ENCODE results near the gene SPATA2. TPM values are rescaled to one million over a fixed set of nuclear protein-coding genes. Genes with fewer than 3 reads are reported as not detected.
A peak's percentile ranks its signal among the peaks of the same experiment; 100 is the strongest.
"Not testable (repeated sequence)": the region's sequence is repeated elsewhere in the genome, so short reads cannot be mapped to it uniquely, and the experiment has no call there.

SPATA2 gene
- 10 to 100 TPM; 10.6 to 10.8 TPM for total RNA-seq

- ATAC-seq (replicated peaks in 1 of 2): peak; percentile 87 to 88
Measured at GRCh38 chr20:49915380-49916145, at the start of gene SPATA2. Gene SPATA2, minus strand, starts transcription at chr20:49915529. Its CDS starts 7,039 bp downstream, at chr20:49908490.

GRCh38 chr20:49961413-49961812 lies 46.1 kb upstream of the SPATA2 start:
- peak overlapping the region; percentile 68 for H3K27ac Mint-ChIP-seq
- peaks cover 8% of the 10 kb centered on the region for H3K4me1 Mint-ChIP-seq (ENCODE audit: low read depth)
- peaks cover 0 to 6% of the 10 kb centered on the region in 2 donors for H3K36me3 Mint-ChIP-seq (ENCODE audit: insufficient read depth in 2 of 2)
- no peak overlapping the region for H3K4me3 Mint-ChIP-seq
- H3K9me3 Mint-ChIP-seq: no peaks in the 10 kb centered on the region
- H3K27me3 Mint-ChIP-seq (ENCODE audit: low read depth): no peaks in the 10 kb centered on the region
- ATAC-seq (replicated peaks in 1 of 2) (no peak), DNase-seq (no peak)

More at GRCh38 chr20:49915380-49916145, at the start of gene SPATA2:
- peak; percentile 93 to 95 for DNase-seq
- H3K27me3 Mint-ChIP-seq (ENCODE audit: low read depth): no peaks in the 10 kb centered on the region
- H3K27ac Mint-ChIP-seq: peak within 1 kb of the TSS; percentile 100
- H3K36me3 Mint-ChIP-seq (ENCODE audit: insufficient read depth in 2 of 2): no peaks in the 10 kb centered on the region
- peaks cover 47% of the 10 kb centered on the region for H3K4me1 Mint-ChIP-seq (ENCODE audit: low read depth)
- H3K9me3 Mint-ChIP-seq: no peaks in the 10 kb centered on the region
- H3K4me3 Mint-ChIP-seq: peak within 1 kb of the TSS; percentile 97 to 99

GRCh38 chr20:49957089-49957938 lies 42.0 kb upstream of the SPATA2 start:
- H3K4me1 Mint-ChIP-seq (ENCODE audit: low read depth); H3K27me3 Mint-ChIP-seq (ENCODE audit: low read depth); DNase-seq; H3K9me3 Mint-ChIP-seq; H3K4me3 Mint-ChIP-seq: not testable (repeated sequence)
- peak overlapping the region; percentile 21 for H3K27ac Mint-ChIP-seq
- ATAC-seq (replicated peaks in 1 of 2): peak in 1 of 2 donors; percentile 49
- peaks cover 2 to 18% of the 10 kb centered on the region in 2 donors for H3K36me3 Mint-ChIP-seq (ENCODE audit: insufficient read depth in 2 of 2)

GRCh38 chr20:49956689-49957088 lies 41.4 kb upstream of the SPATA2 start:
- no peak overlapping the region for H3K4me3 Mint-ChIP-seq
- no peaks in the 10 kb centered on the region for H3K9me3 Mint-ChIP-seq
- peaks cover 8% of the 10 kb centered on the region for H3K4me1 Mint-ChIP-seq (ENCODE audit: low read depth)
- DNase-seq (no peak), ATAC-seq (replicated peaks in 1 of 2) (no peak)
- no peak overlapping the region for H3K27ac Mint-ChIP-seq
- H3K27me3 Mint-ChIP-seq (ENCODE audit: low read depth): no peaks in the 10 kb centered on the region
- H3K36me3 Mint-ChIP-seq (ENCODE audit: insufficient read depth in 2 of 2): peaks cover 2 to 17% of the 10 kb centered on the region in 2 donors

- DNase-seq; H3K4me3 Mint-ChIP-seq; H3K27me3 Mint-ChIP-seq (ENCODE audit: low read depth); H3K9me3 Mint-ChIP-seq; H3K27ac Mint-ChIP-seq; ATAC-seq (replicated peaks in 1 of 2): not testable (repeated sequence)
- H3K36me3 Mint-ChIP-seq (ENCODE audit: insufficient read depth in 2 of 2): peaks cover 5 to 23% of the 10 kb centered on the region in 2 donors
- H3K4me1 Mint-ChIP-seq (ENCODE audit: low read depth): peaks cover 14% of the 10 kb centered on the region
Measured at GRCh38 chr20:49955830-49956396, 40.6 kb upstream of the SPATA2 start.

- Mint-ChIP-seq H3K27ac (no peak overlapping the region), H3K27me3 (ENCODE audit: low read depth) (no peaks in the 10 kb centered on the region), H3K36me3 (ENCODE audit: insufficient read depth in 2 of 2) (peaks cover 9 to 29% of the 10 kb centered on the region in 2 donors), H3K4me1 (ENCODE audit: low read depth) (peaks cover 22% of the 10 kb centered on the region), H3K4me3 (no peak overlapping the region), H3K9me3 (no peaks in the 10 kb centered on the region)
- DNase-seq (no peak), ATAC-seq (replicated peaks in 1 of 2) (no peak)
Measured at GRCh38 chr20:49955167-49955566, 39.8 kb upstream of the SPATA2 start.

- ATAC-seq (replicated peaks in 1 of 2): peak; percentile 91 to 96
- DNase-seq: no peak
- peaks cover 19 to 48% of the 10 kb centered on the region in 2 donors for H3K36me3 Mint-ChIP-seq (ENCODE audit: insufficient read depth in 2 of 2)
Measured at GRCh38 chr20:49951151-49951550, 35.8 kb upstream of the SPATA2 start.

GRCh38 chr20:49948809-49949507 lies 33.6 kb upstream of the SPATA2 start:
- H3K27ac Mint-ChIP-seq: no peak overlapping the region
- peaks cover 31% of the 10 kb centered on the region for H3K4me1 Mint-ChIP-seq (ENCODE audit: low read depth)
- no peaks in the 10 kb centered on the region for H3K27me3 Mint-ChIP-seq (ENCODE audit: low read depth)
- H3K4me3 Mint-ChIP-seq: no peak overlapping the region
- ATAC-seq (replicated peaks in 1 of 2) (no peak), DNase-seq (no peak)
- no peaks in the 10 kb centered on the region for H3K9me3 Mint-ChIP-seq
- peaks cover 16 to 40% of the 10 kb centered on the region in 2 donors for H3K36me3 Mint-ChIP-seq (ENCODE audit: insufficient read depth in 2 of 2)

More at GRCh38 chr20:49951151-49951550, 35.8 kb upstream of the SPATA2 start:
- H3K9me3 Mint-ChIP-seq: no peaks in the 10 kb centered on the region
- peak overlapping the region in 1 of 2 donors; percentile 55 for H3K4me3 Mint-ChIP-seq
- peak overlapping the region; percentile 69 for H3K27ac Mint-ChIP-seq
- H3K4me1 Mint-ChIP-seq (ENCODE audit: low read depth): peaks cover 31% of the 10 kb centered on the region
- no peaks in the 10 kb centered on the region for H3K27me3 Mint-ChIP-seq (ENCODE audit: low read depth)

GRCh38 chr20:49948178-49948577 lies 32.8 kb upstream of the SPATA2 start:
- H3K27me3 Mint-ChIP-seq (ENCODE audit: low read depth): no peaks in the 10 kb centered on the region
- peaks cover 31% of the 10 kb centered on the region for H3K4me1 Mint-ChIP-seq (ENCODE audit: low read depth)
- H3K27ac Mint-ChIP-seq: no peak overlapping the region
- DNase-seq (no peak), ATAC-seq (replicated peaks in 1 of 2) (no peak)
- H3K9me3 Mint-ChIP-seq: no peaks in the 10 kb centered on the region
- peaks cover 16 to 40% of the 10 kb centered on the region in 2 donors for H3K36me3 Mint-ChIP-seq (ENCODE audit: insufficient read depth in 2 of 2)
- no peak overlapping the region for H3K4me3 Mint-ChIP-seq

GRCh38 chr20:49945701-49946477 lies 30.6 kb upstream of the SPATA2 start:
- Mint-ChIP-seq H3K27ac (no peak overlapping the region), H3K4me1 (ENCODE audit: low read depth) (peaks cover 32% of the 10 kb centered on the region), H3K27me3 (ENCODE audit: low read depth) (no peaks in the 10 kb centered on the region), H3K4me3 (no peak overlapping the region), H3K9me3 (no peaks in the 10 kb centered on the region), H3K36me3 (ENCODE audit: insufficient read depth in 2 of 2) (peaks cover 14 to 39% of the 10 kb centered on the region in 2 donors)
- no peak for DNase-seq
- ATAC-seq (replicated peaks in 1 of 2): no peak

- H3K9me3 Mint-ChIP-seq: no peaks in the 10 kb centered on the region
- no peak overlapping the region for H3K27ac Mint-ChIP-seq
- no peak overlapping the region for H3K4me3 Mint-ChIP-seq
- peaks cover 28% of the 10 kb centered on the region for H3K4me1 Mint-ChIP-seq (ENCODE audit: low read depth)
- no peak for ATAC-seq (replicated peaks in 1 of 2)
- no peak for DNase-seq
- no peaks in the 10 kb centered on the region for H3K27me3 Mint-ChIP-seq (ENCODE audit: low read depth)
- H3K36me3 Mint-ChIP-seq (ENCODE audit: insufficient read depth in 2 of 2): peaks cover 10 to 35% of the 10 kb centered on the region in 2 donors
Measured at GRCh38 chr20:49945306-49945700, 30.0 kb upstream of the SPATA2 start.

- Mint-ChIP-seq H3K27ac (no peak overlapping the region), H3K9me3 (no peaks in the 10 kb centered on the region), H3K36me3 (ENCODE audit: insufficient read depth in 2 of 2) (peaks cover 4 to 22% of the 10 kb centered on the region in 2 donors), H3K4me3 (no peak overlapping the region), H3K4me1 (ENCODE audit: low read depth) (peaks cover 21% of the 10 kb centered on the region), H3K27me3 (ENCODE audit: low read depth) (no peaks in the 10 kb centered on the region)
- ATAC-seq (replicated peaks in 1 of 2) (no peak), DNase-seq (no peak)
Measured at GRCh38 chr20:49942942-49943341, 27.6 kb upstream of the SPATA2 start.

Data from activated T-cell treated with anti-CD3 and anti-CD28 coated beads, Interleukin-2, amount 50 U/mL, for 72 hours (primary cell).